Effector memory CD4-positive, alpha-beta T cell (primary cell): ENCODE data around the gene ERI2.
A peak's percentile ranks its signal among the peaks of the same experiment; 100 is the strongest.
"Not testable (repeated sequence)": the region's sequence is repeated elsewhere in the genome, so short reads cannot be mapped to it uniquely, and the experiment has no call there.

Source experiments
- DNase-seq, 3 donors: peaks; one replicate each; pipeline ENCODE4 v3.0.0-alpha.2; 2020
- H3K27ac ChIP-seq: 2 replicates; pipeline ENCODE4 v1.7.0; 2013; ENCODE audit warnings: mild to moderate bottlenecking, low read length, moderate library complexity; ENCODE audit not compliant: insufficient read depth, poor library complexity, severe bottlenecking
- H3K27me3 ChIP-seq: replicated peaks from 2 replicates; pipeline ENCODE4 v1.7.0; 2013; ENCODE audit warnings: mild to moderate bottlenecking, low read length; ENCODE audit not compliant: insufficient read depth, control insufficient read depth, poor library complexity, severe bottlenecking
- H3K36me3 ChIP-seq: 2 replicates; pipeline ENCODE4 v1.7.0; 2013; ENCODE audit warnings: mild to moderate bottlenecking, low read length, moderate library complexity; ENCODE audit not compliant: control insufficient read depth, insufficient read depth
- H3K4me1 ChIP-seq: 2 replicates; pipeline ENCODE4 v1.7.0; 2013; ENCODE audit warnings: low read length, mild to moderate bottlenecking; ENCODE audit not compliant: control insufficient read depth, insufficient read depth, poor library complexity, severe bottlenecking
- H3K4me3 ChIP-seq: 2 replicates; pipeline ENCODE4 v1.7.0; 2013; ENCODE audit warnings: low read length, low read depth, mild to moderate bottlenecking; ENCODE audit not compliant: insufficient read depth, poor library complexity, severe bottlenecking
- H3K9me3 ChIP-seq: 2 replicates; pipeline ENCODE4 v1.7.0; 2013; ENCODE audit warnings: mild to moderate bottlenecking, low read length, moderate library complexity; ENCODE audit not compliant: control insufficient read depth

Gene ERI2

DNA sequence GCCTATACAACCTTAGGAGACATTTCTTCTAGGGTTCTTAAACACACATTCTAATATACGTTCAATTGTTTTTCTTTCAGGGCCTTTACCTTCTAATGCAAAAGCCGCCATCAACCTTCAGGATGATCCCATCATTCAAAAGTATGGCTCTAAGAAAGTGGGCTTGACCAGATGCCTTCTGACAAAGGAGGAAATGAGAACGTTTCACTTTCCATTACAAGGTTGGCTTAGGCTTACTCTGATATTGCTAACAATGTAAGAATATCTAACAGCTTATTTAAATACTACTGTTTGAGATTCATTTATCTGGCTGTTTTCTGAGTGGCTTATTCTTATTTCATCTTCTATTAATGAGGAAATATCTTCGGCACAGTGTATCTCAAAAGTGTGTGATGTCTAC is 15.4 kb upstream of the ERI2 start:
- no peaks in the 10 kb centered on the region for H3K27me3 ChIP-seq
- no peak overlapping the region for H3K4me3 ChIP-seq
- H3K27ac ChIP-seq, result no peak overlapping the region
- H3K4me1 ChIP-seq, result no peaks in the 10 kb centered on the region
- no peaks in the 10 kb centered on the region for H3K9me3 ChIP-seq
- no peak for DNase-seq
- H3K36me3 ChIP-seq, result no peaks in the 10 kb centered on the region

- Histone ChIP-seq H3K27me3 (no peaks in the 10 kb centered on the region), H3K4me1 (no peaks in the 10 kb centered on the region), H3K4me3 (no peak overlapping the region), H3K36me3 (no peaks in the 10 kb centered on the region), H3K27ac (no peak overlapping the region), H3K9me3 (no peaks in the 10 kb centered on the region)
- DNase-seq, result no peak
These were observed 12.8 kb upstream of the ERI2 start for GRCh38 chr16:20818929-20819585.

DNA sequence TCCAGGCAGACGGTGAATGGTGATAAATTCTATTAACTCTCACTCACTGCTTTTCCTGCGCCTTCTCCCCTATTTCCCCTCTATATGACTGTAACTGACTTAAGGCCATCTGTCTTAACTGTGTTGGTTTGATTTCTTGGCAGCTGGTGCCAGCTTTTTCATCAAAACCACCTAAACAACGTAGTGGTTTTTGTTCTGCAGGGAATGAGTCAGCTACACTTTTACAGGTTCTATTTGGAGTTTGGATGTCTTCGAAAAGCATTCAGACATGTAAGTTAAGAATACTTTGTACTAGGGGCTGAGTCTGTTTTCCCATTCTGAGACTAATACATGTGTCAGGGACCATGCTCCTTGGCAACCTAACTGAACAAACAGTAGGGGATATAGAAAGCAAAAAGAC is 8.5 kb upstream of the ERI2 start:
- no peaks in the 10 kb centered on the region for H3K4me1 ChIP-seq
- no peak overlapping the region for H3K27ac ChIP-seq
- no peak overlapping the region for H3K4me3 ChIP-seq
- H3K36me3 ChIP-seq, result no peaks in the 10 kb centered on the region
- H3K9me3 ChIP-seq, result no peaks in the 10 kb centered on the region
- no peaks in the 10 kb centered on the region for H3K27me3 ChIP-seq
- DNase-seq, result no peak

GRCh38 chr16:20812510-20812909 is 6.2 kb upstream of the ERI2 start:
- H3K4me1 ChIP-seq, result no peaks in the 10 kb centered on the region
- H3K27me3 ChIP-seq, result no peaks in the 10 kb centered on the region
- no peak overlapping the region for H3K4me3 ChIP-seq
- H3K36me3 ChIP-seq, result no peaks in the 10 kb centered on the region
- no peak overlapping the region for H3K27ac ChIP-seq
- DNase-seq, result no peak
- no peaks in the 10 kb centered on the region for H3K9me3 ChIP-seq

DNA sequence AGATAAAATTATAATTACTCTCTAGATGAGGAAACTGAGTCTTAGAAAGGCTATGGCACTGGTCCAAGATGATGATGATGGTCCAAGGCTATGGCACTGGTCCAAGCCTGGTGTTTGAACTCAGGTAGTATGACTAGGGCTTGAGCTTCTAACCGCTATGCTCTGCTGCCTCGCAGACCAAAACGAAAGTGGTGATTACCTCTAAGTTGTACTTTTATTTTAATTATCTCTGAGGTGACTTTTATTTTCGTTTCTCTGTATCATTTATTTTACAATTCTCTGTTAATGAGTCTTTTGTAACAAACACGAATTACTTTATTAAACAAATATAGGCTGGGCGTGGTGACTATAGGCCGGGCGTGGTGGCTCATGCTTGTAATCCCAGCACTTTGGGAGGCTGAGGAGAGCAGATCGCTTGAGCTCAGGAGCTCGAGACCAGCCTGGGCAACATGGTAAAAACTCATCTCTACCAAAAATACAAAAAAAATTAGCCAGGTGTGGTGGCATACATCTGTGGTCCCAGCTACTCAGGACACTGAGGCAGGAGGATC is 5.7 kb upstream of the ERI2 start:
- Histone ChIP-seq H3K27me3 (no peaks in the 10 kb centered on the region), H3K36me3 (no peaks in the 10 kb centered on the region), H3K4me3 (no peak overlapping the region), H3K4me1 (no peaks in the 10 kb centered on the region), H3K27ac (no peak overlapping the region), H3K9me3 (no peaks in the 10 kb centered on the region)
- DNase-seq, result no peak

DNA sequence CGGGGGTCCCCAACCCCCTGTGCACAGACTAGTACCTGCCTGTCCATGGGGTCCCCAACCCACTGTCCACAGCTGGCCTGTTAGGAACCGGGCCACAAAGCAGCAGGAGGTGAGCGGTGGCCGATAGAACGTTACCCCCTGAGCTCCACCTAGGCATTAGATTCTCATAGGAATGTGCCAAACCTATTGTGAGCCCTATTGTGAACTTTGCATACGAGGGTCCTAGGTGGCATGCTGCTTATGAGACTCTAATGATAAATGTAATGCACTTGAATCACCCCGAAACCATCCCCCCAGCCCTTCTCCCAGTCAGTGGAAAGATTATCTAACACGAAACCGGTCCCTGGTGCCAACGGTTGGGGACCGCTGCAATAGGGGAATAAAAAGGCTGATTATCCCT is 1.6 kb upstream of the ERI2 start:
- H3K27me3 ChIP-seq, result no peaks in the 10 kb centered on the region
- H3K4me1 ChIP-seq, result no peaks in the 10 kb centered on the region
- no peaks in the 10 kb centered on the region for H3K9me3 ChIP-seq
- H3K36me3 ChIP-seq, result no peaks in the 10 kb centered on the region
- no peak for DNase-seq
- H3K27ac ChIP-seq, result no peak overlapping the region
- H3K4me3 ChIP-seq, result no peak overlapping the region

GRCh38 chr16:20805684-20806167 is 546 bp downstream of the ERI2 start:
- not testable (repeated sequence) for H3K9me3 ChIP-seq, H3K4me1 ChIP-seq, H3K36me3 ChIP-seq, H3K27me3 ChIP-seq, DNase-seq
- peak overlapping the region; percentile 76 for H3K4me3 ChIP-seq
- H3K27ac ChIP-seq, result peak overlapping the region; percentile 63

GRCh38 chr16:20803561-20804214 is 2.6 kb downstream of the ERI2 start:
- Histone ChIP-seq H3K27ac (no peak overlapping the region), H3K4me3 (no peak overlapping the region), H3K36me3 (no peaks in the 10 kb centered on the region), H3K27me3 (no peaks in the 10 kb centered on the region), H3K9me3 (no peaks in the 10 kb centered on the region), H3K4me1 (no peaks in the 10 kb centered on the region)
- DNase-seq, result no peak

DNA sequence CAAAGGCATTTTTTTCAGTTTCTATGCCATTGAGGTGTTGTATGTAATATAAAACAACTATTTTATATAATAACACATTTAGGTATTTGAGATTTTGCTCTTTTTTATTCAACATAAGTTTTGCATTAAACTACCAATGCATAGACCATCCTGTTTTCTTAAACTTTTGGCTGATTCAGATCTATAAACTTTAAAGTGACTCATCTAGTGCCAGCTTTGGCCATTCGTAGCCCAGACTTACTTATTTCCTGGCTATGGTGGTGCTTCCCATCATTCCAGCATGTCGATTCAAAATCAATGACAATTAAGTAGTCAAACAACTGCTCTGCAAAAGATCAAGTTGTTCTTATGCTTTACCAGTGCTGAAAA is 3.1 kb downstream of the ERI2 start:
- no peaks in the 10 kb centered on the region for H3K4me1 ChIP-seq
- H3K4me3 ChIP-seq, result no peak overlapping the region
- DNase-seq, result no peak

DNA sequence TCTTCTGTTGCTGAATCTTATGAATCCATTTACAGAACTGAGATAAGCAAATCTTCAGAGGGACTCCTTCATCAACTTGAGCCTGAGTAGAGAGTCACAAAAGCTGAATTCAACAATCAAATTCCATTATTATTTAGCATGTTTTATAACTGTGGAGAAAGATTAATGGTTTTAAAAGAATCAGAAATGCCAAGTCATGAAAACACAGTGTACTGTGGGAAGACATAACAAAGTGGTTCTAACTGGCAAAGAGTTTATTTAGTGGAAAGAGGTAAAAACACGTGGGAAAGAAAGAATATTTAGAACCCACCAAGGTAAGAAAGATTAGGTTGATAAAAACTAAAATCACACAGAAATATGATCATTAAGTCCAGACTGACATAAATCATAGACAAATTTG is 5.0 kb downstream of the ERI2 start:
- Histone ChIP-seq H3K4me1 (no peaks in the 10 kb centered on the region), H3K9me3 (no peaks in the 10 kb centered on the region), H3K36me3 (no peaks in the 10 kb centered on the region), H3K27me3 (no peaks in the 10 kb centered on the region), H3K27ac (no peak overlapping the region), H3K4me3 (no peak overlapping the region)
- no peak for DNase-seq

More for the DNA sequence above, 3.1 kb downstream of the ERI2 start:
- H3K36me3 ChIP-seq, result no peaks in the 10 kb centered on the region
- H3K27me3 ChIP-seq, result no peaks in the 10 kb centered on the region
- no peak overlapping the region for H3K27ac ChIP-seq
- H3K9me3 ChIP-seq, result no peaks in the 10 kb centered on the region
